ENCODE measurements around the gene MINK1.

The MINK1 gene

DNA sequence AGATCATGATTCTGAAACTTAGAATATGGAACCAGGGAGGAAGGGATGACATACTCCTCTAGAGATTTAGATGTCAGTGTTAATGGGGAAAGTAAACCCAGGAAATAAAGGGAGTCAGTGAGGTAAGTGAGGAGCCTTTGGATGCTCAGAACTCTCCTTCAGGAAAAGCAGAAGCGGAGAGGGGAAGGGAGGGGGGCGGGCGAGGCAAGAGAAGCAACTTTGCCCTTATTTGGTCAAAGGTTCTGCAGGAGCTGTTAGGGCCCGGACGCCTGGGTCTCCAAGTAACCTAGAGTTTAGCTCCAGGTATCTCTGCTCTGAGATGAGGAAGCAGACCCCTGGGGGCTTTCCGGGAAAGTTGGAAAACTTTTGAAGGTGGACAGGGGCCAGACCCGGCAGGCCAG lies 113.9 kb downstream of the MINK1 start:
- H3K9ac ChIP-seq (ENCODE audit: low read depth, low read length), result peak overlapping the region; percentile 74
- peaks cover 54% of the 10 kb centered on the region for H3K36me3 ChIP-seq (ENCODE audit: insufficient read depth, low read length)
- WGBS, result 3% methylated on average over 7 of the region's 7 CpGs
- H3K27me3 ChIP-seq (ENCODE audit: insufficient read depth, low read length), result no peaks in the 10 kb centered on the region
- peak overlapping the region; percentile 100 for H3K27ac ChIP-seq (ENCODE audit: low read depth, low read length)
- H3K4me3 ChIP-seq (ENCODE audit: low read length), result peak overlapping the region; percentile 99
- no peaks in the 10 kb centered on the region for H3K9me3 ChIP-seq (ENCODE audit: insufficient read depth, low read depth, low read length)
- H3K4me1 ChIP-seq (ENCODE audit: insufficient read depth, low read length), result peaks cover 32% of the 10 kb centered on the region
